HEK293T (cell line): ENCODE data around the gene ATP1A2.
A peak's percentile ranks its signal among the peaks of the same experiment; 100 is the strongest.

ENCODE experiments used
- ARNT ChIP-seq: fragments of 450-650 bp; IDR thresholded peaks from 2 replicates; pipeline ENCODE4 v1.6.1; 2017; ENCODE audit warnings: mild to moderate bottlenecking
- CTBP1 ChIP-seq: fragments of 450-650 bp; IDR thresholded peaks from 2 replicates; pipeline ENCODE4 v1.6.1; 2016; ENCODE audit warnings: borderline replicate concordance
- ELF4 ChIP-seq: fragments of 450-650 bp; IDR thresholded peaks from 2 replicates; pipeline ENCODE4 v1.6.1; 2017; ENCODE audit warnings: antibody characterized with exemption
- L3MBTL2 ChIP-seq: fragments of 450-650 bp; conservative IDR thresholded peaks from 2 replicates; pipeline ENCODE4 v1.6.1; 2016; ENCODE audit warnings: mild to moderate bottlenecking
- NFRKB ChIP-seq: fragments of 450-650 bp; IDR thresholded peaks from 2 replicates; pipeline ENCODE4 v1.6.1; 2016; ENCODE audit warnings: mild to moderate bottlenecking, moderate library complexity
- PKNOX1 ChIP-seq: fragments of 450-650 bp; IDR thresholded peaks from 2 replicates; pipeline ENCODE4 v1.6.1; 2016
- SP1 ChIP-seq: fragments of 450-650 bp; IDR thresholded peaks from 2 replicates; pipeline ENCODE4 v1.6.1; 2017
- ZNF384 ChIP-seq: fragments of 450-650 bp; IDR thresholded peaks from 2 replicates; pipeline ENCODE4 v1.6.1; 2016

- TF ChIP-seq ELF4, result no peak
- no peak for TF ChIP-seq ARNT
- no peak for TF ChIP-seq NFRKB
- no peak for TF ChIP-seq CTBP1
- TF ChIP-seq SP1, result no peak
- peak; percentile 47; the same call in 1 of the 2 replicates for TF ChIP-seq L3MBTL2
- TF ChIP-seq ZNF384, result no peak
- TF ChIP-seq PKNOX1, result no peak
These were observed 16.6 kb upstream of the ATP1A2 start for GRCh38 chr1:160098852-160099561.
